Measurements from ENCODE around the gene TMEM115.
A peak's percentile ranks its signal among the peaks of the same experiment; 100 is the strongest.

Gene TMEM115, protein sequence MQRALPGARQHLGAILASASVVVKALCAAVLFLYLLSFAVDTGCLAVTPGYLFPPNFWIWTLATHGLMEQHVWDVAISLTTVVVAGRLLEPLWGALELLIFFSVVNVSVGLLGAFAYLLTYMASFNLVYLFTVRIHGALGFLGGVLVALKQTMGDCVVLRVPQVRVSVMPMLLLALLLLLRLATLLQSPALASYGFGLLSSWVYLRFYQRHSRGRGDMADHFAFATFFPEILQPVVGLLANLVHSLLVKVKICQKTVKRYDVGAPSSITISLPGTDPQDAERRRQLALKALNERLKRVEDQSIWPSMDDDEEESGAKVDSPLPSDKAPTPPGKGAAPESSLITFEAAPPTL

GRCh38 chr3:50358911-50359759 lies at the start of gene TMEM115:
Gene TMEM115 (minus strand): TSS chr3:50359521. CDS start chr3:50359063, 458 bp downstream.
- peak; percentile 95 for DNase-seq (ENCODE audit: low spot score)

DNA sequence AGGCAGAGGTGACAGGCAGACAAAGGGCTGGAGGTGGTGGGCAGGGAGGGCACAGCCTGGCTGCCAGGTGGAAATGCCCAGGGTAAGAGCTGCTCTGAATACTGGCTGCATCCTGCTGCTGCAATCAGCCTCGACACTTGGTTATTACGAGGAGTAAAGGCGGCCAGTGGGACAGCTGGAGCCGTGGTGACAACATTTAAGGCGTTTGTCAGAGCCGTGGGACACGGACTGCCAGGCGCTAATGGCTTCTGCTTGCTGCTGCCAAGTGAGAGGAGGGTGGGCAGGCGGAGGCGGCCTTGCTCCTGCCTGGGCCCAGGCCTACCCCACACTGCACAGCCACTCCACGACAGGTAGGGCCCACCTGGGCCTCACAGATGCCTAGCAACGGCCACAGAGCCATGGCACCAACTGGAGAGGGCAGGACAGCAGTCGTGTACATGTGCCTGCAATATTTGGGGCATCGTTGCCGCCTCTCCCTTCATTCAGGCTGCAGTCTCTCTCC lies 49.2 kb upstream of the TMEM115 start:
- DNase-seq (ENCODE audit: low spot score) = no peak

GRCh38 chr3:50406487-50406886 lies 47.2 kb upstream of the TMEM115 start:
- DNase-seq (ENCODE audit: low spot score) = no peak

- no peak for DNase-seq (ENCODE audit: low spot score)
These were observed 45.9 kb upstream of the TMEM115 start for GRCh38 chr3:50405249-50405648.

DNA sequence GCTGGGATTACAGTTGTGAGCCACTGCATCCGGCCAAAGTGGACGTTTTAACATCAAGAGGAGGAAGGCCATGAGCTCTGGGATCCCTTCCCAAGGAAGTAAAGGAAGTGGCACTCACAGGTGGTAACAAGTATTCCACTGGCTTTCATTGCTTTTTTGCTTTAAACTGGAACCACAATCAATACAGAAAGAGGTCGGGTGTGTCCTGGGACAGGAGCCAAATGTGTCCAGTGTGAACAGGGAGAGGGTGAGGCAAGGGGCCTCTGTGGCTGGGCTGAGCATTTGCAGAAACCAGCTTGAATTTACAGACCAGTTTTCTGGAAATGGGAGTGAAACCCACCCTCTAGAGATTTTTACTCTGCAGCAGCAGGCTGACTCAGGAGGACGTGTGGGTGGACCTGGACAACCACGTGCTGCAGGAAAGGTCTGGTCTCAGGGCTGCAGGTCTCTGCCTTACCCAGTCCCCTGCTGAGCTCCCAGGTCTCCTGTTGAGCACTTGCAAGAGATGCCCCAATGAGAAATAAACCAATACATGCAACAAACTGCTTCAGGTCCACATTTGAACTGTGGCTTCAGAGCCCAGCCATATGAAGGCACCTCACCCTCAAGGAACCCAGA lies 42.8 kb upstream of the TMEM115 start:
- DNase-seq (ENCODE audit: low spot score) = no peak

GRCh38 chr3:50396502-50396901 lies 37.2 kb upstream of the TMEM115 start:
- DNase-seq (ENCODE audit: low spot score) = no peak

- DNase-seq (ENCODE audit: low spot score) = no peak
These were observed 35.9 kb upstream of the TMEM115 start for GRCh38 chr3:50395070-50395860.

DNA sequence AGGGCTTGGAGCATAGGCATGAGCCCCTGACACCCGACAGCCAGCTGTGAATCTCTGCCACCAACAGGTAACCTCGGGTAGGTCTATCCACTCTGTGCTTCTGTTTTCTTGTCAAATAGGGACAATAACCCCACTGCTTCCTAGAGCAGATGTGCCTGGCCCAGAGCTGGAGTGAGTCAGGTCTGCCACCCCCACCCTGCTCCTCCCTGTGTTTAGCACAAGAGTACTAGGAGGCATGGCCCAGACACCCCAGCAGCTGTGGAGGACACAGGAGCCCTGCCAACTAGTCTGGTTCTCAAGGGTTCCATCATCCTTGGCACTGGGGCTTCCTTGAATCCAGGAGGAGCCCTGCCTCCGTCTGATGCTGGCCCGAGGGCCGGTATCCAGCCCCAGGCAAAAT lies 33.7 kb upstream of the TMEM115 start:
- DNase-seq (ENCODE audit: low spot score) = no peak

GRCh38 chr3:50392101-50392715 lies 32.9 kb upstream of the TMEM115 start:
- DNase-seq (ENCODE audit: low spot score) = no peak

DNA sequence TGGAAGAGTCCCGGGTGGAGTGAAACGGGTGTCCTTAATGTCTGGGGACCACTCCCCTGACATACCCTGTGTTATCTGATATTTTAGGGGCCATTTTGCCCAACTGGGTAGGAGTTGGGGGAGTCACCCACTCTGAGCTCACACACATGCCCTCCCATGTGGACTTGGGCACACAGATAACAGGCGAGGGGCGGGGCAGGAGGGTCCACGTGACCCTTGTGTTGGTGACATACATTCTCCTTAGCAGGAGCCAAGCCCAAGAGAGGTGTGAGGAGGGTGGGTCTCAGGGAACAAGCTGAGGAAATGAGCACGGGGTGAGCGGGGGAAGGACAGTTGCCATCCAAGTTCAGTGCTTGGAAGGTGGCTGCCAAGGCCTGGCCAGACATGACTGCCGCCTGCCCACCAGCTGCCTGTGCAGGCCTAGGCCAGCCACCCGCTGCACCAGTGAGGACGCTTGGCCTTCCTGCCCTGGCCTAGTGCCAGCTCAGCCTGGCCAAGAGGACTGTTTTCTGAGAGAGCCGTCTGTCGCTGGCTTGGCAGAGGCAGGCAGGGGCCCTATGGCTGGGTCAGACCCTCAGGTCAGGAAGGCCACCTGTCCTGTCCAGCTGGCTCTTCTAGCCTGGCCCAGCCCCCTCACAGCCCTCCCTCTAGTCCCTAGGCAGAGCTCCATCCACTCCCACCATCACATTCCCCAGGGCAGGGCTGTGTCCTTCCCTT lies 31.3 kb upstream of the TMEM115 start:
- no peak for DNase-seq (ENCODE audit: low spot score)

DNA sequence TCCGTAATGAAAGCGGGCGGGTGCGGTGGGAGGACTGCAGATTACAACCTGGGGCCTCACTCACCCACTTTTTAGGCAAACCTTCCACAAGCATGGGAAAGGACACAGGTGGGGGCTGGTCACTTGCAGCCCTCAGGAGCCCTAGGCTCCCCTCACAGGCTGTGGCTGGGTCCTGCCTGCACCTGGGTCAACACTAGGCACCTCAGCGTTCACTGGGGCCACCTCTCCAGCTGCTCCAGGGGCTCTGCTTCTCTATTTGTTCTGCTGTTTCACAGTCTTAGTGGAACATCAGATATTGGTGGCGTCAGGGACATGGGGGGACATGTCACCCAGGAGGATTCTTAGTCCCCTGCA lies 30.1 kb upstream of the TMEM115 start:
- DNase-seq (ENCODE audit: low spot score) = no peak

GRCh38 chr3:50388720-50389413 lies 29.5 kb upstream of the TMEM115 start:
- DNase-seq (ENCODE audit: low spot score) = no peak

GRCh38 chr3:50388016-50388719 lies 28.8 kb upstream of the TMEM115 start:
- no peak for DNase-seq (ENCODE audit: low spot score)

DNA sequence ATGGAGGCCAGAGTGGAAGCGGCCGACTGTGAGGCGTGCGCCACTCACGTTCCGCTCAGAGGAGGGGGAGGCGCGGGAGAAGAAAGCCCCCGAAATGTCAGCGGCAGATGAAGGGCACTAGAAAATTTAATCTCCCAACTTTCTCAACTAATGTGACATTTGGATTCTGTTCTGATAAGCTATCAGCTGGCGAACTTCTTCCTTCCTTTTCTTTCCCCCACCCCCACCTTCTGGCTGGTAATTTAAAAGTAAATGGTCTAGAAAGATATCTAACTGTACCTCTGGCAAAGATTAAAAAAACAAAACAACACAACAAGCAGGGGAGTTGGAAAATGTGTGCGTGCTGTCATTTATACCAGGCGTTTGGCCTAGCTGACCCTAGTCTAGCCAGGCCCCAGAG lies 26.4 kb upstream of the TMEM115 start:
- DNase-seq (ENCODE audit: low spot score) = no peak

DNA sequence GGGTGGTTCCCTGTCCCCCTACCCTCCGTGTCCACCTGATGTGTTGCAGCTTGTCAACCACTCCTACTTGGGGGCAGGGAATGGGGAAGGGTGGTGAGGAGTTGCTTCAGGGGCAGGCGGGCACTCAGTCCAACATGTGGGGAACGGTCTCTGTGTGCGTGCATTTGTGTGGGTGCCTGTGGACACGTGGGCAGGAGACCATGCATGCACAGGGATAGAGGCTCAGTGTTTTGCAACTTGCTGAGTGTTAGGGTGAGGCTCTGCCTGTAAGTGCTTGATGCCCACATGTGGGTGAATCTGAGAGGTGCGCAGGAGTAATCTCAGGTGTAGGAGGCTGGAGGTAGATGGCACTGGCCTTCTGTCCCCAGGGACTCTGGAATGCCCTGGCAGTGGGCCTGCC lies 24.4 kb upstream of the TMEM115 start:
- no peak for DNase-seq (ENCODE audit: low spot score)

- DNase-seq (ENCODE audit: low spot score) = no peak
These were observed 23.4 kb upstream of the TMEM115 start for GRCh38 chr3:50382722-50383121.

DNA sequence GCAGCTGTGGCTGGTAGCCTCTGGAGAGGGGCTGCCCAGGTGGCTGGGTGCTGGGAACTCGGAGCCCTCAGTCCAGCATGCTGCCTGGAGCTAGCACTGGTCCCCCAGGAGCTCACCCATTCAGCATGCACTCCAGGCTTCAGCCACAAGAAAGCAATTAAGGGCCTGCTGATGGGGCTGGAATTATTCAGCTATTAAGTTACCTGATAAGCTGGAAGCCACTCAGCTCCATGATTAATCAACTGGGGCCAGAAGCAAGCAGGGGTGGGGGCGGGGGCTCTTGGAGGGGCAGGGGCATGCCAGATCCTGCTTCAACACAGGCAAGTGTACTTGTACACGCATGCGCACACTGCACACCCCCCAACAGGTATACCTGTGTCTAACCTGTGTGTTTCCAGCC lies 22.1 kb upstream of the TMEM115 start:
- DNase-seq (ENCODE audit: low spot score) = no peak

DNA sequence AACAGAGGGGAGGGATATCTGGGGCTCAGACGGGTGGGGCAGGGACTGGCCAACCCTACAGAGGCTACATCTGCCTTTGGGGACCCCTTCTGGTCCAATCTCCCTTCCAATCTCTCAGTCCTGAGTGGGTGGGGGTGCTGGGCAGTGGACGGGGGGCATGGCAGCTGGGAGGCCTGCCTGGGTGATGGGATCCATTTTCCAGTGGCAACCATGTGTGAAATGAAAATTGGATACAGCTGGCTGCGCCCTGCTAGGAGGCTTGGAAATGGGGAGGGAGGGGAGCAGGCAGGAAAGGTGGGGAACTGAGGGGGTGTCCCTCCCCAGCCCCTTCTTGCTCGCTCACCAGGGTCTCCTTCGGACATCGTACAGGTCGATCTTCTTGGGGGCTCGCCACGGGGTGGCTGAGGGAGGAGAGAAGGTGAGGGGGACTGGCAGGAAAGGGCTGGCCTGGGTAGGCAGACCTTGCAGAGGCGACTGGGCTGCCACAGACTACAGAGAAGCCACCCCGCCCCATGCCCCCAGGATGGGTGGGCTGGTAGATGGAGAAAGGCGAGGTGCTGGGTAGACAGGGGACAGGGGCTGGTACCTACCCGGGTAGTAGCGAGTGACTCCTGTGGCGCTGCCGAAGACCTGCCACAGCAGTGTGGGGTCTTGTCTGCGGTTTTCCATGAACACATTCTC lies 21.2 kb upstream of the TMEM115 start:
- no peak for DNase-seq (ENCODE audit: low spot score)

- no peak for DNase-seq (ENCODE audit: low spot score)
These were observed 19.4 kb upstream of the TMEM115 start for GRCh38 chr3:50378757-50379156.

Data from germinal center (tissue), 1 donor.